CMK (cell line): ENCODE measurements around the gene GDPD1.
"Not testable (repeated sequence)": the region's sequence is repeated elsewhere in the genome, so short reads cannot be mapped to it uniquely, and the experiment has no call there.

Experiments used
- DNase-seq: peaks from one replicate; pipeline ENCODE4 v3.0.0-alpha.2; 2010; ENCODE audit warnings: low read depth

Gene GDPD1

GRCh38 chr17:59244081-59244480, 23.8 kb downstream of the GDPD1 start:
- no peak for DNase-seq

GRCh38 chr17:59254742-59255141, 34.4 kb downstream of the GDPD1 start:
- DNase-seq, result no peak

- no peak for DNase-seq
These were observed 36.8 kb downstream of the GDPD1 start for GRCh38 chr17:59257101-59257500.

- no peak for DNase-seq
These were observed 40.4 kb downstream of the GDPD1 start for GRCh38 chr17:59260722-59261121.

- DNase-seq, result no peak
These were observed 46.4 kb downstream of the GDPD1 start for GRCh38 chr17:59266745-59267144.

- DNase-seq, result no peak
These were observed 47.5 kb downstream of the GDPD1 start for GRCh38 chr17:59267776-59268175.

GRCh38 chr17:59275618-59276017, 55.3 kb downstream of the GDPD1 start:
- DNase-seq, result no peak

- DNase-seq, result no peak
These were observed 56.7 kb downstream of the GDPD1 start for GRCh38 chr17:59277031-59277430.

GRCh38 chr17:59278406-59278805, 58.1 kb downstream of the GDPD1 start:
- no peak for DNase-seq

- no peak for DNase-seq
These were observed 64.0 kb downstream of the GDPD1 start for GRCh38 chr17:59284317-59284716.

- no peak for DNase-seq
These were observed 67.1 kb downstream of the GDPD1 start for GRCh38 chr17:59287452-59287851.

- no peak for DNase-seq
These were observed 67.6 kb downstream of the GDPD1 start for GRCh38 chr17:59287891-59288290.

- no peak for DNase-seq
These were observed 69.6 kb downstream of the GDPD1 start for GRCh38 chr17:59289981-59290301.

GRCh38 chr17:59290302-59290998, 70.1 kb downstream of the GDPD1 start:
- peak; percentile 61 for DNase-seq

GRCh38 chr17:59292174-59292523, 71.8 kb downstream of the GDPD1 start:
- DNase-seq, result no peak

GRCh38 chr17:59296190-59296589, 75.9 kb downstream of the GDPD1 start:
- no peak for DNase-seq

- DNase-seq, result no peak
These were observed 78.2 kb downstream of the GDPD1 start for GRCh38 chr17:59298521-59298920.

GRCh38 chr17:59299400-59300092, 79.2 kb downstream of the GDPD1 start:
- DNase-seq, result no peak

- no peak for DNase-seq
These were observed 80.6 kb downstream of the GDPD1 start for GRCh38 chr17:59300941-59301340.

- DNase-seq, result no peak
These were observed 84.5 kb downstream of the GDPD1 start for GRCh38 chr17:59304811-59305210.

GRCh38 chr17:59310263-59310920, 90.1 kb downstream of the GDPD1 start:
- DNase-seq, result no peak

- DNase-seq, result no peak
These were observed 90.7 kb downstream of the GDPD1 start for GRCh38 chr17:59311051-59311468.

GRCh38 chr17:59311521-59311920, 91.2 kb downstream of the GDPD1 start:
- not testable (repeated sequence) for DNase-seq

- no peak for DNase-seq
These were observed 95.6 kb downstream of the GDPD1 start for GRCh38 chr17:59315866-59316265.
